Right lung (tissue), 5 donors: ENCODE measurements around the gene FBLN1. TPM values are rescaled to one million over a fixed set of nuclear protein-coding genes. Genes with fewer than 3 reads are reported as not detected.

Source experiments
- DNase-seq, 2 donors: peaks; one replicate each; pipeline ENCODE4 v3.0.0-alpha.2; 2013
- polyA plus RNA-seq, 5 donors: library from polyadenylated mRNA; unstranded; fragments of 120-200 nt; gene quantifications; one replicate each; pipeline versions ENCODE4 v1.2.1 to v1.2.3, GENCODE V29; 2013; ENCODE audit warnings: inconsistent platforms in 1 of 5, low replicate concordance in 1 of 5; ENCODE audit not compliant: insufficient read length in 5 of 5, insufficient read depth in 1 of 5

The FBLN1 gene
- polyA plus RNA-seq, 5 donors: 219 to 312 (median 307) TPM

DNA sequence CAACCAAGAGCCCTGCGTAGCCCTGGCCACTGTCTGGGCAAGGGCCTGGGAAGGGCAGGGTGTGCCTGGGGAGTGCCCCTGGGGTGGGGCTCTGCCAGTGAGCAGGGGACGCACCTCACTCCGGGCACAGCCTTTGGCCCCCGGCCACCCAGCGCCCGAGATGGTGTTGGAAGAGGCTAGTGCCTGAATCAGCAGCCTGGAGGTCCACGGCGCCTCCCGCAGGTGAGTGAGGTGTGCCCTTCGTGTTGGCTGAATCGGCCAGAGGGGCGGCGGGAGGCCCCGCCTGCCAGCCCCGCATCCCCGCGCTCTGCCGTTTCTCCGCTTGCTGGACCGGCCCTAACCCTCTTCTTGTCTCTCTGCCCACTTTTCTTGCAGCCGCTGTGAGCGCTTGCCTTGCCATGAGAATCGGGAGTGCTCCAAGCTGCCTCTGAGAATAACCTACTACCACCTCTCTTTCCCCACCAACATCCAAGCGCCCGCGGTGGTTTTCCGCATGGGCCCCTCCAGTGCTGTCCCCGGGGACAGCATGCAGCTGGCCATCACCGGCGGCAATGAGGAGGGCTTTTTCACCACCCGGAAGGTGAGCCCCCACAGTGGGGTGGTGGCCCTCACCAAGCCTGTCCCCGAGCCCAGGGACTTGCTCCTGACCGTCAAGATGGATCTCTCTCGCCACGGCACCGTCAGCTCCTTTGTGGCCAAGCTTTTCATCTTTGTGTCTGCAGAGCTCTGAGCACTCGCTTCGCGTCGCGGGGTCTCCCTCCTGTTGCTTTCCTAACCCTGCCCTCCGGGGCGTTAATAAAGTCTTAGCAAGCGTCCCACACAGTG is 60.1 kb downstream of the FBLN1 start:
- DNase-seq: no peak

DNA sequence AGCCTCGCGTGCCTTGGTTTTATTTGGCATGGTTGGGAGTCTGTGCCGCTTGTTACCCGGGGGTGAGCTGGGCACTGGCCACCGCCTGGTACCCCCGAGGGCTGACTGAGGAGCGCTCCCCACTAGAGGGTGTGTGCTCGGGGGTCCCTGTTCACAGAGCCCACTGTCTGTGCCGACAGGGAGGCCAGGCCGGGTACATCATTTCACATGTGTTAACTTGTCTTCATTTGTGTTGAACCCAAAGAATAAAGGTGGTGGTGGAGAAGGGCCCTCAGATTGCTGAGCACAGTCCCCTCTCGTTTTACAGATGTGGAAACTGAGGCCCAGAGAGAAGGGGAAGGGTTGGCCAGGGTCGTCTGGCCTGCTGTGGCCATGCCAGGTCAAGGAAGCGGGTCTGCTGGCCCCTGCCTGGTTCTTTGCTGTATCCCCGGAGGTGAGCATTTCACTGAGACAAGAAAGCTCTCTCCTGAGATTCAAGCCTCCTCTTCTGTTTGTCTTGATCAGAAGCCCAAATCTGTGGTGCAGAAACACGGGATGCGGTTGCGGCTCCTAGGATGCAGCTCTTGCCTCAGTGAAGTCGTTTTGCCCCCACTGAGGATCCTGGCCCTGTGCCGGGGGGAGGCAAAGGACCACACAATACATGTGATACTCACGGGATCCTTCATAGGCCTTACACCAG is 60.8 kb downstream of the FBLN1 start:
- DNase-seq: no peak

DNA sequence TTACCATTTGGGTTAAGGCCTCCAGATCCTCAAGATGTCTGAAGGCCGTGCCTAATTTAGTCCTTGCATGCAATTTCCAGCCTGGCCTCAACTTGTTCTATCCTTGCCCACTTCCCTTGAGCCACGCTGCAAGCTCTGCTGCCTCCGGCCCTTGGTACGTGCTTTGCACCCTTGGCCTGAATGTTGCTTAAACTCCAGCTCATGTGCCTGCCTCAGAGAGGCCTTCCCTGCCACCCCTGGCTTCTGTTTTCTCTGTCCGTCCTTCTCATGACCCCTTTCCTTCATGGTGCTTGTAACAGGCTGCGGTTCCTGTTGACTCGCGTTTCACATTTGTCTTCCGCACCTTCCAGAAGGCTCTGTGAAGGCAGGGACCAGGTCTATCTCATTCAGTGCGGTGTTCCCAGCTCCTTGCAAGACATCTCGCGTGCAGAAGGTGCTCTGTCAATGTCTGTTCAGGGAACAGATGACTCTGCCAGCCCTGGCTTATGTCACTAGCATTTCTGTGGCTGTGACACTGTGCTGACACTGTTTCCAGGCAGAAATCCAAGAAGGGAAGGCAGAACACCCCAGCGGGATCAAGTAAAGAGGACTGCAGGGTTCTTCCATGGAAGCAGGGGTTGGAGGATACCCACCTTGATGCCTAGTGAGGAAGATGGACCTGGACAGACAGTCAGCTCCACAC is 61.8 kb downstream of the FBLN1 start:
- no peak for DNase-seq

DNA sequence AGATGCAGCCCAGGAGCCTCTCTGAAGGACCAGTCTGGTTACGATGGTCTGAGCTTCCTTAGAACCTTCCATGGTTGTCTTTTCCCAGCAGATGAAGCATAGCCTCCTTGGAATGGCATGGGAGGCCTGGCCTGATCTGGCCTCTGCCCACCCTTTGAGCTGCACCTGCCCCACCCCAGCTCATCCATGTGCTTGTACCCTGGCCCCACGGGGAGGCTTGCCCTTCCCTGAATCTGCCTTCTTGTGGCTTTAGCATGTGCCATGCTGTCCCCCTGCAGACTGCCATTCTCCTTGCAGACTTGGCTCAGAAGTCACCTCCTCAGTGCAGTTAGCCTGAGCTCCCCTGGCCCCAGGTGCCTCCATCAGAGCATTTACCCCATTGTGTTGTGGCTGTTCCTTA is 62.5 kb downstream of the FBLN1 start:
- DNase-seq: no peak

DNA sequence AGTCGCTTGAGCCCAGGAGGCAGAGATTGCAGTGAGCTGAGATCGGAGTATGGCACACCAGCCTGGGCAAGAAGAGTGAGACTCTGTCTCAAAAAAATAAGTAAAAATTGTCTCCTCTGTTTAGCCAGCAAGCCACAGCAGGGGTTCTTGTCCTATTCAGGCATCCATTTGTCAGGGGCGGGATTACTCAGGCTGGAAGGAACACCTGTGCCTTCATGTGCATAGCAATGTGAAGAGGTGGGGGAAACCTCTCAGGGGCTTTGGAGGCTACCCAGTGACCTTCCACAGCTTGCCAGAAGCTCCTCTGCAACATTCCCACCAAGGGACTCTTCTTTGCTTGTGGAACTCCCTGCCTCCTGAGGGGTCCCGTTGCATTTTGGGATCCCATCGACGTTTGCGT is 63.3 kb downstream of the FBLN1 start:
- no peak for DNase-seq

DNA sequence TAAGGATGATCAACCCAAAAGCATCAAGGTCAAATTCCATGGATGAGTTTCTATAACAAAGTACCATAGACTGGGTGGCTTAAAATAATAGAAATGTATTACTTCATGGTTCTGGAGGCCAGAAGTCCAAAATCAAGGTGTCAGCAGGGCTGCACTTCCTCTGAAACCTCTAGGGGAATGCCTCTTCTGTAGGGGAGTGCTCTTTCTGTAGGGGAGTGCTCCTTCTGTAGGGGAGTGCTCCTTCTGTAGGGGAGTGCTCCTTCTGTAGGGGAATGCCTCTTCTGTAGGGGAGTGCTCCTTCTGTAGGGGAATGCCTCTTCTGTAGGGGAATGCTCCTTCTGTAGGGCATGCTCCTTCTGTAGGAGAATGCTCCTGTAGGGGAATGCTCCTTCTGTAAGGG is 65.5 kb downstream of the FBLN1 start:
- DNase-seq: no peak

DNA sequence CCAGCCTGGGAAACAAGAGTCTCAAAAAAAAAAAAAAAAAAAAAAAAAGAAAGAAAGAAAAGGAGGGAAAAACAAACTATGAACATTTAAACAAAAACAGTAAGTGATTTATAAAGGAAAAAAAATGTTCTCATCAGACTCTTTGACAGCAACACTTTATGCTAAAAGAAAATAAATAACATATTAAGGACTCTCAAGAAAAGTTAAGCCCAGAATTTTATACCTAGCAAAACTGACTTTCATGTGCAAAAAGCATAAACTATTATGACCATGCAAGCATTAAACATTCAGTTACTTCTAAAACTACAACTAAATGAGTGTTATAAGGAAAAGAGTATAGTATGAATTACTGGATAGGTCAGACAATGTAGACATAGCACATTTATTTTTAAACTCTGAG is 68.4 kb downstream of the FBLN1 start:
- DNase-seq: no peak

DNA sequence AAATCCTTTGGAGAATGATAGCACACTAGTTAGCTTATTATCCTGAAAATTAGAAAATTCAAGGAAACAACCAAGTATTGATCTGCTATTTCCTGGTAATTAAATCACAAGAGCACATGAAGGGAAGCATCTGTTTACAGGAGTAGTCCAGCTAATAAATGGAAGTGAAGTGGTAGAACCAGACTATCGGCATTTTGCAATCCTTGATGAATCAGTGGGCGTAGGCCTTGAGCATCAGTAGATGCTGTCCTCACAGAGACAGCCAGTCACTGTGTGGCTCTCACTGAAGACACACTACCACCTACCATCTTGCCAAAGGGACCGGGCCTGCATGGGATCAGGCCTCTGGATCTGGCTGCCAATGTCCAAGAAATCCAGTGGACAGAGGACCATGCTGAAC is 69.8 kb downstream of the FBLN1 start:
- DNase-seq: no peak

DNA sequence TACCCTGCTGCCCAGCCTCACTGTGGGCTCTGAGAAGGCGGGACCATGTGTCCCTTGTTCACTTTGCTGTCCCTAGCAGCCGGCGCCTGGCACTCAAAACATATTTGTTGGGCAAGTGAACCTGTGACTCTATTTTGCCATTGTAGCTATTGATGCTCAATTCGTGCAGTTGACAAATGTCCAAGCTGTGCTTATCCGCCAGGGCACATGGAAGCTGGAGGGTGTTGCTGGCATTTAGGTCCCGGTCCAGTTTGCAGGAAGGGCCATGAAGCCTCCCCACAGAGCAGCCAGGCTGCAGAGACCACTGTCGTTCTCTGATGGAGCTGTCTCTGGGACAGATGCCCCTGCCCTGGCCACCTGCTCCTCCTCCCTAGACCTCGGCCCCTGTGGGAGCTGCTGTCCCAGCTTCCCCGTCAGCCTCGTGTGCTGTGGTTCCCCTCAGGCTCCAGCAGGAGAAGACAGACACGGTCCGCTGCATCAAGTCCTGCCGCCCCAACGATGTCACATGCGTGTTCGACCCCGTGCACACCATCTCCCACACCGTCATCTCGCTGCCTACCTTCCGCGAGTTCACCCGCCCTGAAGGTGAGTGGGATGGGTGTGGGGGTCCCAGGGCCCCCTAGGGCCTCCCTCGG is 71.5 kb downstream of the FBLN1 start:
- DNase-seq: no peak

DNA sequence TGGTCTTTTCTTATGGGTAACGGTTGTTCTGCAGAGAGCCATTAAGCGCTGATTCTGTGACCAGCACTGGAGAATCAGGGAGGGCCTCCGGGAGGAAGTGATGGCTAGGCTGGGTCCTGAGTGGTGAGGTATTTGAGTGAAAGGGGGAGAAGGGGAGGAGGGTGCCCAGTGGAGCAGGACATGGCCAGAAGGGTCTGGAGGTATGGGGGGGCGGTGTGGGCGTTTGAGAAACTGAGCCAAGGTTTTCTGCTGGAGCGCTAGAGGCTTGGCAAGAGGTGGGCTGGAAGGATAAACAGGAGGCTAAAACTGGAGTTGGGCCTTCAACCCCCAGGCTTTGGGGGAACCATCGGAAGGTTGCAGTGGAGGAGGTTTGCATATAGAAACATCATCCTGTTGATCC is 72.5 kb downstream of the FBLN1 start:
- no peak for DNase-seq

DNA sequence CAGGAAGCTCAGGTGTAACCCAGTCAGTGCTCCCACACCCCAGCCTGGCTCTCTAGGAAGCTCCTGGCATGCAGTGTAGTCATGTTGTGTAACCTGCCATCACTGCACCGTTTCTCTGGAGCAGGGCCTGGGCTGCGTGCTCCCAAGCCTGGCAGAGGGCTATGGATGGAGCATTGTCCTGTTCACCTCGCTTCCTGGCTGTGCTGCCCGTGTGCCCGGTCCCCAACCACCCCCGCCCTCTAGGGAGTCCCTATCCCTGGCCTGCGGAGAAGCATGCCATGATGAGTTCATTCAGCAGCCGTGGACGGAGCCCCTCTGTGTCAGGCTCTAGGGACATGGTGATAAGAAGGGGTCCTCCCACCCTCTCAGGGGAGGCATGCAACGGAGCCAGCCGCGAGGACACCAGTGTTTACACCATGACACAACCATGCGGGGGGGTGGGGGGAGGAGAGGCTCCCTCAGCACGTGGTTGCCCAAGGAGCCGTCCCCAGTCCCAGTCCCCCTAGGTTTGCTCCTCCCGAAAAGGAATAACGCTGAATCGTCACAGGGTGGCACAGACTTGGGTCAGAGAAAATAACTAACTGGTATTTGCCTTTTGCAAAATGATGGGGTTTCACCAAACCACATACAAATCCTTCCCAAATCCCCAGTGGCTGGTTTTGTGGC is 73.1 kb downstream of the FBLN1 start:
- DNase-seq: no peak

DNA sequence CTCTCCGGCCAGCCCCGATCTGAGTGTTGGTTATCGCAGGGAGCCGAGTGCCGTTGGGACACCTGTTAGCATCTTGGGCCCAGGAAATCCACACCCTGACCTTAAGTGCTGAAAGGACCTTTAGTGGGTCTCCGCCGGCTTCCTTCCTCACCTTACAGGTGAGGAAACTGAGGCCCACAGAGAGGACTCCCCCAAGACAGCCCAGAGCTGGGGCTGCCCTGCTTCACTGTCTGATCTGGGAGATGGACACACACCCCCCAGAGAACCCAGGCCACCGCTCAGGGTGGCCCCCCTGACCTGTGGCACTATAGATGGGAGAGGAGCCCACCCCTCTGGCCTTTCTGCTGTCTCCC is 73.6 kb downstream of the FBLN1 start:
- no peak for DNase-seq

DNA sequence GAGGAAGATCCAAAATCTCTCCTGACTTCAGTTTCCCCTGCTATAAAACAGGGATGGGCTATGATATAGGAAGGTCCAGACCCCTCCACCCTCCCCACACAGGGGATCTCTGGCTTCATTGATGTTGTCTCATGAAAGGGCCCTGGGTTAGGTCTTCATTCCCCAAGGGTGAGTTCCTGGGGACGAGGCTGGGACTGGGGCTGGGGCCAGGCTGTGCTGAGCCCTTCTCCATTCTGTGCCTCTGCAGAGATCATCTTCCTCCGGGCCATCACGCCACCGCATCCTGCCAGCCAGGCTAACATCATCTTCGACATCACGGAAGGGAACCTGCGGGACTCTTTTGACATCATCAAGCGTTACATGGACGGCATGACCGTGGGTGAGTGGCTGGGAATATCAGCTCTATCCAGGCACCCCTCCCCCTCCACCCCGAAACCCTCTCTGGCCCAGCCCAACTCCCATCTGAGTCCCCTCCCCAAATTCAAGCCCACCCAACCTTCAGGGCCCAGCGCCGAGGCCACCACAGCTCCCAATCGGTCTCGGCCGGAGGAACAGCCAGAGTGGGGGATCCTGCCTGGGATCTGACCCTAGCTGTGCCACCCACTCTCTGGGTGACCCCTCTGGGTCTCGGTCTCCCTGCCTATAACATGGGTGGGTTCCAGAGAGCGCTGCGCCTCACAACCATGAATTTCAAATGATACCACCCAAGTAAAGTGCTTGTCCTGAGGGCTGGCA is 74.2 kb downstream of the FBLN1 start:
- DNase-seq: no peak

DNA sequence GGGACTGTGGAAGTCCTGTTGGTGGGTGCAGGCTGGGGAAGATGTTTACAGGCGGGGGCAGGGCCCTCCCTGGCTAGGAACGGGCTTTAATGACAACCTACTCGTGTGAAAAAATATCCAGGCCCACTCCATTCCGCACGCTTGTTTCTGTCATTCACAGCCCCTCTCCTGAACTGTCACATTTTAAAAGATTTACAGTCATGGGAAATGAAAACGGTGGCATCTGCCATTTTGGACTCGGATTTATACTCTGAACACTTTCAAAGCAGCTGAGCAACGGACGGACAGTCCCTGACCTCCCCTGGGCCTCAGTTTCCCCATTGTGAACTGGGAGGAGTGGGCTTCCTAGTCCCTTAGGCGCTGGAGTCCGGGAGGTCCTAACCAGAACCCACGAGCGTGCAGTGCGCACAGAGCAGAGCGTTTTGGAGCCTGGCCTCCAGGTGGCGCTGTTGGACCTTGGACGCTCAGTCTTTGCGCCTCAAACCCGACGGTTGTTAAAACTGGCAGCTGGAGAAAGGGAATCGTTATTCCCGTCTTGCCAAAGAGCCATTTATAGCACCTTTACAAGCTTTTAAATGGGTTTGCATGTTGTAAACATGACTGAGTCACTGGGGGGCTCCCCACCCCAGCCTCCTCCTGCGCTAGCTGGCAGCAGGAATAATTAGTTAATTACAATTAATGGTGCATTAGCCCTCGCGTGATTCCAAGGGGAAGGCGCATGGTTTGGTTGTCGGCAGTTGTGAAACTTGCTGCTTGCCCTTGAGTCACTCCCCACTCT is 75.3 kb downstream of the FBLN1 start:
- peak; percentile 70 to 77 for DNase-seq

DNA sequence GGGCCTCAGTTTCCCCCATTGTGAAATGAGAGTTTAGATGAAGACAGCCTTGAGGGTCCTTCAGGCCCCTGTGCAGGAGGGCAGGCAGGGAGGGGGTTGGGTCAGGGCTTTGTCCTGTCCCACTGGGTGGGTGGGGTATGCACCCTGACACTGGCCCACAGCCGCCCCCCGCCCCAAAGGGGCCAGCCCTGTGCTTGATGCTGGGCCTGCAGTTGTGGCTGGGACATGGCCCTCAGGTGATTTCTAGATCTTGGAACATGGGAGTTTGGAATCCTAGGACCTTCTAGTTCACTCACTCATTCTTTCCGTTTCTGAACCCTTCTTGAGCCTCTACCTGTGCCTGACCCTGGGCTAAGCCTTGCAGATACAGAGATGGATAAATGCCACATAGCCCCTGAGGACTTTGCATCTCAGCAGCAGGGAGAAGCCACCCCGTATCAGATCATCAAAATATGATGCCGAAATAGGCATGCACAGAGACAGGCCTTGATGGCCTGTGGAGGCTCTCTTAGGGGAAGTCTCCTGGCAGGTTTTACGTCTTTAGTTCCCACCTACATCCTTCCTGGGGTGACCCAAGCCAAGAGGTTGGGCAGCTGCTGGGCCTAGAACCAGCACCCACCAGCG is 76.0 kb downstream of the FBLN1 start:
- no peak for DNase-seq

DNA sequence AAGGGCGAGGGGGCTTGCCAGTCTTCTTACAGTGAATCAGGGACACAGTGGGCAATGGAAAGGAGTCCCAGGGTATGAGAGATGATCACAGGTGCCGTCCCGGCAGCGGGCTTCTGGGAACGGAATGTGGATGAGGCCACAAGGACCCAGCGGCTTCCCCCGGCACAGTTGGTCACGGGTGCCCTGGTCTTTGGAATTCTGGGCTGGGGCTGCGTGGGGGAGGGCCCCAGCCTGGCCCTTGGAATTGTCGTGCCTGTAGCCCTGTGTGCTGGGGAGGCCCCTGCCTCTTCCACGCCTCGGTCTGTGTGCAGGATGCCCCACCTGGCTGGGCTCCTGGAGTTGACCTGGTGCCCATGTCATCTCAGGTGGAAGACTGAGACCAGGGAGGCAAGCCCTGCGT is 76.6 kb downstream of the FBLN1 start:
- DNase-seq: no peak

DNA sequence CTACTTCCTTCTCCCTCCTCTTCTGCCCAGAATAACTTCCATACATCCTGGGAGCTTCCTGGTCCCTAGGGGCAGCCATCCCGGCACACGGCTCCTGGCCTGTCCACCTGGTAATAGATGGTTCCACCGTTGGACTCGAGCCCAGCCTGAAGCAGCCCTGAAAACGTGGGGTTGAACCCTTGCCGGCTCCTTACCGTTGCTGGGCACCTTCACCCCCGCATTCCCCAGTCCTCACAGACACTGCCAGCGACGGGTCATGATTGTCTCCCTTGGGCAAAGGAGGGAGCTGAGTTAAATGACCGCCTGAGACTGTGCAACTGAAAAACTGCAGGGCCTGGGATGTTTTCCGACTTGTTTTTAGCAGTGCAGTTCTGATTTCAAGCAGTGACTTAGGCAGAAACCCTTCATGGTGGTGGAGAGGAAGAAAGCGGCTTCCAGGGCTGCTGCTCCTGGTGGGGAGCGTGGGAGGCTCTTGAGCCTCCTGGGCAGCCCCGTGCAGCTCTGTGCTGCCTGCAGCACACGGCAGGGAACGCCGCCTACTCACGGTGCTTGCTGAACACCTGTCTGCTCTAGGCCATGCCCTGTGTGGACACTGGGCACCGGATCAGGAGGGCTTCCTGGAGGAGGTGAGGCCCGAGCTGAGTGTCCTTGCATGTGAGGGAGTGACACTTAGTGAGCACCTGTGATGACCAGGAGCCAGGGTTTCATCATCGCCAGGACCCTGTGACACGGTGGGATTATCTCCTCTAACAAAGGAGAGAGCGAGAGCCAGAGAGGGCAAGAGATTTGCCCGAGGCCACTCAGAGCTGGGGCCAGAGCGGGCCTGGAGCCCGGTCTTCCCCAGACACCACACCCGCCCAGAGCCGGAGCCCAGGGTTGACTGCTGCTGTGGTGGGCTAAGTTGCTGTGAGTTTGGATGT is 77.4 kb downstream of the FBLN1 start:
- DNase-seq: no peak

DNA sequence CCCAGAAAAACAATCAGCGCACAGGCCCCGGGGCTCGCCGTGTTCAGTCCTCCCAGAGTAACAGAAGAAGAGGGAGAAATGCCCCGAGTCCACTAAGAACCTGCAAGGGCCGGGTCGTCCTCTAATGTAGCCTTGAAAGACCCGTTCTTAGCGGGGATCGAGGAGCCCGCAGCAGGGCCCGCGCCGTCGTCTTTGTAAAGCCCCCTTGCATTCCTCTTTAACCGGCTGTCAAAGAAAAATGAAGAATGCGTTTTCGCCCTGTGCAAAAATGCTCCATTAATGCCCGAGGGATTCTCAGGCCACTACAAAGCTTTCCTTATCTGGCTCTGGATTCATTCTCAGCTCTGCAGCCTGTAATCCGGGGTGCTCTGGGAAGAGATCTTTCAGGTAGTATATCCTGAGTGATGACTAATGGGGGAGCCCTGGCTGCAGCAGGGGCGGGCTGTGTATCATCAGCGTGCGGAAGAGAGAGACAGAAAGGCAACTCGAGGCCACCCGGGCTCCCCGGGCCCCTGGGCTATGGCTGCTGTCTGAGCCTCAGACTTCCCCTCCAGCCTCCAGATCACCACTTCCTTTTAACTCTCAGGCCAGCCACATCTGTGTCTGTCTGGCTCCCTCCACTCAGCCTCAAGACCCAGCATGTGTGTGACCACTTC is 78.2 kb downstream of the FBLN1 start:
- DNase-seq: no peak
